Kidney (tissue), 14 donors: ENCODE results near the gene PNPLA6. TPM values are rescaled to one million over a fixed set of nuclear protein-coding genes. Genes with fewer than 3 reads are reported as not detected.

ENCODE experiments used
- DNase-seq, 5 donors: peaks; one replicate each; pipeline ENCODE4 v3.0.0-alpha.2; 2013 to 2020
- FAIRE-seq: peaks from 2 replicates; lab custom pipeline; 2012; peaks lifted over from hg19 to GRCh38; lab: Jason Lieb, UNC
- H3K27ac ChIP-seq, 2 donors: one replicate each; pipeline ENCODE4 v1.7.0; 2013; ENCODE audit warnings: low read depth in 2 of 2, low read length in 2 of 2, inconsistent platforms in 1 of 2
- H3K27me3 ChIP-seq: one replicate; pipeline ENCODE4 v1.7.1; 2013; ENCODE audit warnings: low read length, inconsistent platforms; ENCODE audit not compliant: control insufficient read depth, insufficient read depth
- H3K36me3 ChIP-seq, 3 donors: one replicate each; pipeline versions ENCODE4 v1.7.0 to v1.7.1; 2013; ENCODE audit warnings: low read length in 3 of 3, control low read depth in 1 of 3, inconsistent platforms in 1 of 3; ENCODE audit not compliant: insufficient read depth in 3 of 3, control insufficient read depth in 2 of 3
- H3K4me1 ChIP-seq, 3 donors: one replicate each; pipeline versions ENCODE4 v1.7.0 to v1.7.1; 2013; ENCODE audit warnings: low read length in 3 of 3, inconsistent platforms in 1 of 3, low read depth in 1 of 3; ENCODE audit not compliant: control insufficient read depth in 2 of 3, insufficient read depth in 2 of 3
- H3K4me3 ChIP-seq, 3 donors: one replicate each; pipeline versions ENCODE4 v1.7.0 to v1.8.1; 2013; ENCODE audit warnings: low read length in 3 of 3, control low read depth in 1 of 3, inconsistent platforms in 1 of 3
- H3K9ac ChIP-seq, 3 donors: one replicate each; pipeline versions ENCODE4 v1.7.0 to v1.7.1; 2013; ENCODE audit warnings: low read length in 3 of 3, control low read depth in 1 of 3, inconsistent platforms in 1 of 3
- H3K9me3 ChIP-seq, 3 donors: one replicate each; pipeline versions ENCODE4 v1.7.0 to v1.7.1; 2013; ENCODE audit warnings: low read length in 3 of 3, control low read depth in 1 of 3, inconsistent platforms in 1 of 3; ENCODE audit not compliant: control insufficient read depth in 2 of 3, insufficient read depth in 1 of 3
- intact Hi-C: fragments of 100-400 bp; cut with DNase I; formaldehyde crosslinking; loops from one replicate; pipeline ENCODE4 v1.11.1; 2022
- polyA plus RNA-seq: library from polyadenylated mRNA; stranded (reverse); fragments of 350-450 nt; fragmentation: Illumina TruSeq; extraction: RNeasy Lipid Tissue Mini Kit (QIAGEN cat#74804); gene quantifications from one replicate; pipeline ENCODE4 v1.2.3, GENCODE V29; 2014; ENCODE audit warnings: low read depth, low replicate concordance; ENCODE audit not compliant: insufficient read depth
- total RNA-seq: library from RNA; stranded (reverse); fragmentation: NEBNext Ultra II Directional; extraction: Animal tissue kit (Norgen Biotek cat#: 25700); gene quantifications from one replicate; pipeline ENCODE4 v1.2.1, GENCODE V29; 2021
- TF ChIP-seq, protein P1 (sequence below): IDR thresholded peaks from 3 replicates; pipeline ENCODE4 v1.5.1; 2012; ENCODE audit warnings: mild to moderate bottlenecking, moderate library complexity, borderline replicate concordance; ENCODE audit not compliant: insufficient read depth; ENCODE audit errors: extremely low read depth
- donor health status: control.
- donor health status: control.
- donor health status: control.
- donor health status: control.
- donor health status: control.
- donor health status: DM: yes; HTN: yes; CAD: no.
- donor health status: Normal renal cell carcinoma (clear cell type).

PNPLA6 gene
- total and polyA plus RNA-seq, 2 donors from 2014 or later: 80.9 to 101 TPM

DNA sequence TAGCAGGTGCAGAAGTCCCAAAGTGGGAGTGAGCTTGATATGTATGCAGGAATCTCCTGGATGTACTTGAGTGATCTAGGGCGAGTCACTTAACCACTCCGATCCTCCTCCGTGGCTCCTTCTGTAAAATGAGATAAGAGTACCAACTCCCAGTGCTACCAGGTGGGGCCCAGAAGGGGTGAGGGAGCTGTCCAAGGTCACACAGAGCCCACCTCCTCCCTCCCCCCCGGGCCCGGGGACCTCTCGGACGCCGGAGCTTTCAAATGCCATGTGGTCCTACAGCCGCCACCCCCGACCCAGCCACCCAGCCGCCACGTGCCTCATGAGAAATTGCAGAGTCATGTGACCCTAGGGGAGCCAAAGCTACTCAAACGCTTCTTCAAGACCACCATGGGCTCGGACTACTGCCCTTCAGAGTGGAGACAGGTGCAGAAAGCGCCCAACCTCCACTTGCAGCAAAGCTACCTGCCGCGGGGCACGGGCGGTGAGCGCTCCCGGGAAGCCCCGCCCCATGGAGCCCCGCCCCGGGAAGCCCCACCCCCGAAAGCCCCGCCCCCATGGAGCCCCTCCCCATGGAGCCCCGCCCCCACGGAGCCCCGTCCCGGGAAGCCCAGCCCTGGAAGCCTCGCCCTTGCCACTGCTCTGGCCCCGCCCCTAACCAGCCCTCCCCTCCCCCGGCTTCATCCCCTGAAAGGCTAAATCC lies 29.7 kb upstream of the PNPLA6 start:
- no peak for FAIRE-seq
- no peak overlapping the region for H3K4me3 ChIP-seq
- no peak overlapping the region for H3K27ac ChIP-seq
- TF ChIP-seq, protein P1, sequence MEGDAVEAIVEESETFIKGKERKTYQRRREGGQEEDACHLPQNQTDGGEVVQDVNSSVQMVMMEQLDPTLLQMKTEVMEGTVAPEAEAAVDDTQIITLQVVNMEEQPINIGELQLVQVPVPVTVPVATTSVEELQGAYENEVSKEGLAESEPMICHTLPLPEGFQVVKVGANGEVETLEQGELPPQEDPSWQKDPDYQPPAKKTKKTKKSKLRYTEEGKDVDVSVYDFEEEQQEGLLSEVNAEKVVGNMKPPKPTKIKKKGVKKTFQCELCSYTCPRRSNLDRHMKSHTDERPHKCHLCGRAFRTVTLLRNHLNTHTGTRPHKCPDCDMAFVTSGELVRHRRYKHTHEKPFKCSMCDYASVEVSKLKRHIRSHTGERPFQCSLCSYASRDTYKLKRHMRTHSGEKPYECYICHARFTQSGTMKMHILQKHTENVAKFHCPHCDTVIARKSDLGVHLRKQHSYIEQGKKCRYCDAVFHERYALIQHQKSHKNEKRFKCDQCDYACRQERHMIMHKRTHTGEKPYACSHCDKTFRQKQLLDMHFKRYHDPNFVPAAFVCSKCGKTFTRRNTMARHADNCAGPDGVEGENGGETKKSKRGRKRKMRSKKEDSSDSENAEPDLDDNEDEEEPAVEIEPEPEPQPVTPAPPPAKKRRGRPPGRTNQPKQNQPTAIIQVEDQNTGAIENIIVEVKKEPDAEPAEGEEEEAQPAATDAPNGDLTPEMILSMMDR: no peak
- intact Hi-C loops: no loop called here
- no peaks in the 10 kb centered on the region for H3K9me3 ChIP-seq
- no peaks in the 10 kb centered on the region for H3K36me3 ChIP-seq
- H3K9ac ChIP-seq: no peak overlapping the region
- H3K4me1 ChIP-seq: peaks cover 0 to 4% (median 4%) of the 10 kb centered on the region in 3 donors
- peak; percentile 31 to 88 (median 39) for DNase-seq
- no peaks in the 10 kb centered on the region for H3K27me3 ChIP-seq

DNA sequence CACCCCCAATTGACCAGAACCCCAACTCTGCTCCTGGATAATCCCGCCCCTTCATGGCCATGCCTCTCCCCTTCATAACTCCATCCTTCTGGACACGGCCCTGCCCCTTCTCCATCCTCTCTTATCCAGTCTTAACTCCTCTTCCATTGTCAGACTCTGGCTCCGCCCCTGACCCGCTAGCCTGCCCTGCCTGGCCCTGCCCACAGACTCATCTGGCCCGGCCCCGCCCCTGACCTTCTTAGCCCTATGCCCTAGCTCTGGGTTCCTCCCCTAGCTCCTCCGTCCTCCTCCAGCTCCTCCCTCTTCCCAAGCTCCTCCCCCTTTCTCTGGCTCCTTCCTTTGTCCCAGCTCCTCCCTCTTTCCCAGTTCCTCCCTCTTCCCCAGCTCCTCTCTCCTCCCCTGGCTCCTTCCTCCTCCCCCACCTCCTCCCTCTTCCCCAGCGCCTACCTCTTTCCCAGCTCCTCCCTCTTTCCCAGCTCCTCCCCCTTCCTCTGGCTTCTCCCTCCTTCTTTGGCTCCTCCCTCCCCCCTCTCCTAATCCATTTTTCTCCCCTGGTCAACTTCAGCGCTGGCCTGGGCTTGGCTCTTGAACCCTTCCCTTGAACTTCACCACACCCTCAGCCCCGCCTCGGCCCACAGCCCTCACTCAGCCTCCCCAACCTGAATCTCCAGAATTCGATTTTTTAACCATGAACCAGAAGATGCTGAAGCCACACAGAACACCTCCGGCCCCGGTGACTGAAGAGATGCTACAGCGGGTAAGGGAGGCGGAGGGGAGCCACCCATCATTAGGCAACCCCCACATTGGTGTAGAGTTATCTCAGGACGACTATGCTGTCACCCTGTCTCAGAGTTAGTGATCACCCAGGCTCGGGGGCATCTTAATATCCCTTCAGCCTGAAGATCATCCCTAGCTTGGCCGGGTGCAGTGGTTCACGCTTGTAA lies 28.9 kb upstream of the PNPLA6 start:
- intact Hi-C loops: no loop called here
- Histone ChIP-seq H3K4me1 (peaks cover 0 to 4% (median 3%) of the 10 kb centered on the region in 3 donors), H3K9me3 (no peaks in the 10 kb centered on the region), H3K4me3 (no peak overlapping the region), H3K27ac (no peak overlapping the region), H3K27me3 (no peaks in the 10 kb centered on the region), H3K9ac (no peak overlapping the region), H3K36me3 (no peaks in the 10 kb centered on the region)
- DNase-seq: peak; percentile 73 to 96 (median 80)
- TF ChIP-seq, protein P1: no peak
- FAIRE-seq: no peak

DNA sequence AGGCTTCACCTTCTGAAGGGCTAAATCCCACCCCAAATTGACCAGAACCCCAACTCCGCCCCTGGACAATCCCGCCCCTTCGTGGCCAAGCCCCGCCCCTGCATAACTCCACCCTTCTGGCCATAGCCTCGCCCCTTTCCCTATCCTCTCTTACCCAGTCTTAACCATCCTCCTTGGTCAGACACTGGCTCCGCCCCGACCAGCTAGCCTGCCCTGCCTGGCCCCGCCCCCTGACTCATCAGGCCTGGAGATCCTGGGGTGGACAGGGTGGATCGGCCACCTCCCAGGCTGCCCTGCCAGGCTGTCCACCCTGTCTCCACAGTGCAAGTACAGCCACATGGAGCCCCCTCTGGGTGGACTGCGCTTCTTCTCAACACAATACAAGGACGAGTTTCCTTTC lies 27.6 kb upstream of the PNPLA6 start:
- Histone ChIP-seq H3K27me3 (no peaks in the 10 kb centered on the region), H3K4me3 (no peak overlapping the region), H3K9ac (no peak overlapping the region), H3K27ac (no peak overlapping the region), H3K4me1 (peaks cover 0 to 4% (median 3%) of the 10 kb centered on the region in 3 donors), H3K36me3 (no peaks in the 10 kb centered on the region), H3K9me3 (no peaks in the 10 kb centered on the region)
- intact Hi-C loops: no loop called here
- FAIRE-seq: no peak
- TF ChIP-seq, protein P1: no peak
- DNase-seq: peak in 4 of 5 donors; percentile 15 to 95 (median 56)
